GM10248 (cell line): ENCODE data around the gene METTL6.

Experiments used
- CTCF ChIA-PET: fragments of 300-600 bp; sonication (Branson Sonifier 250); formaldehyde crosslinking; extraction: SDS; loops from one replicate; lab custom pipeline; 2021; ENCODE audit warnings: antibody characterized with exemption; lab: Yijun Ruan, JAX
- POLR2A ChIA-PET: fragments of 350-650 bp; sonication (Branson Sonifier 250); formaldehyde crosslinking; extraction: SDS; loops from one replicate; lab custom pipeline; 2020; ENCODE audit warnings: antibody characterized with exemption; lab: Yijun Ruan, JAX
- DNase-seq: peaks from one replicate; pipeline ENCODE4 v3.0.0; 2012; ENCODE audit errors: extremely low spot score
- TF ChIP-seq, protein P1 (sequence below): IDR thresholded peaks from 2 replicates; pipeline ENCODE4 v1.5.1; 2012; ENCODE audit warnings: mild to moderate bottlenecking, low read depth; ENCODE audit errors: extremely low read depth, missing control alignments, control extremely low read depth

Gene METTL6

DNA sequence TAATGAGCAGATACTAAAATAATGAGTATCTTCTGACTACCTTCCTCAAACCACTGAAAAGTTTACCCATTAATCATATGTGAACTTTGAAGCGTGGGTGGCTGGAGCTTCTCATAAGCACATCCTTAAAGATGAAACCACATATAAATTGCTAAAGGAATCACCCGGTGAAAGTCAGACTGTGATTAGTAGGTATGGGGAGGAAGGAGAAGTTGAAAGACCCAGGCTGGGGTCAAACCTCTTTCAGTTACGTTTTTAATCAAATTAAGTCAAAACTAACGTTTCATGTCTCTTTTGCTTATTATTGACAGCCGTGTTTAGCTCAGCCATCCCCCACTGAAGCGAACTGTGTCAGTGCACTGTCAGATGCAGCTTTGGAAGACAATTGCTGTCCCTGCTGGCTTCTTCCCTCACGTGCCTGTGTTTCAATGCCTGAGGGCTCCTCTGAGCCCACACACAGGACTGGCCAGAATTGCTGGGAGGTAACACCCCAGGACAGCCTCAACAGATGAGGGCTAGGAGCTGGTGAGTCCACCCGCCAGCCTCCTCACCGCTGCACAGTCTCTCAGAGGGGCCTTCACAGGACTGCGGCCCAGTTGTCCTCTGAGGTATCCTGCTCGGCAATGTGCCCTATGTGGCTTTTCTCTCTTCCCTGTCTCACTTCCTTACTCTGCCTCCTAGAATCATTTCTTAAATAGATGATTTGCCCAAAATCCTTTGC lies 65.7 kb downstream of the METTL6 start:
- TF ChIP-seq, protein P1, sequence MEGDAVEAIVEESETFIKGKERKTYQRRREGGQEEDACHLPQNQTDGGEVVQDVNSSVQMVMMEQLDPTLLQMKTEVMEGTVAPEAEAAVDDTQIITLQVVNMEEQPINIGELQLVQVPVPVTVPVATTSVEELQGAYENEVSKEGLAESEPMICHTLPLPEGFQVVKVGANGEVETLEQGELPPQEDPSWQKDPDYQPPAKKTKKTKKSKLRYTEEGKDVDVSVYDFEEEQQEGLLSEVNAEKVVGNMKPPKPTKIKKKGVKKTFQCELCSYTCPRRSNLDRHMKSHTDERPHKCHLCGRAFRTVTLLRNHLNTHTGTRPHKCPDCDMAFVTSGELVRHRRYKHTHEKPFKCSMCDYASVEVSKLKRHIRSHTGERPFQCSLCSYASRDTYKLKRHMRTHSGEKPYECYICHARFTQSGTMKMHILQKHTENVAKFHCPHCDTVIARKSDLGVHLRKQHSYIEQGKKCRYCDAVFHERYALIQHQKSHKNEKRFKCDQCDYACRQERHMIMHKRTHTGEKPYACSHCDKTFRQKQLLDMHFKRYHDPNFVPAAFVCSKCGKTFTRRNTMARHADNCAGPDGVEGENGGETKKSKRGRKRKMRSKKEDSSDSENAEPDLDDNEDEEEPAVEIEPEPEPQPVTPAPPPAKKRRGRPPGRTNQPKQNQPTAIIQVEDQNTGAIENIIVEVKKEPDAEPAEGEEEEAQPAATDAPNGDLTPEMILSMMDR, result no peak
- DNase-seq, result peak; percentile 83
- CTCF ChIA-PET, result interaction anchor here (1.0 to 2.1 kb wide), 19 partner anchors 11 to 97 kb away, joined by 3 to 15 read pairs (median 4); partner anchors contain the start of gene SH3BP5
- POLR2A ChIA-PET, result interaction anchor here (0.5 to 1.0 kb wide), 3 partner anchors 11 to 245 kb away, joined by 3 to 5 read pairs (median 3); no protein-coding TSS in a partner anchor

DNA sequence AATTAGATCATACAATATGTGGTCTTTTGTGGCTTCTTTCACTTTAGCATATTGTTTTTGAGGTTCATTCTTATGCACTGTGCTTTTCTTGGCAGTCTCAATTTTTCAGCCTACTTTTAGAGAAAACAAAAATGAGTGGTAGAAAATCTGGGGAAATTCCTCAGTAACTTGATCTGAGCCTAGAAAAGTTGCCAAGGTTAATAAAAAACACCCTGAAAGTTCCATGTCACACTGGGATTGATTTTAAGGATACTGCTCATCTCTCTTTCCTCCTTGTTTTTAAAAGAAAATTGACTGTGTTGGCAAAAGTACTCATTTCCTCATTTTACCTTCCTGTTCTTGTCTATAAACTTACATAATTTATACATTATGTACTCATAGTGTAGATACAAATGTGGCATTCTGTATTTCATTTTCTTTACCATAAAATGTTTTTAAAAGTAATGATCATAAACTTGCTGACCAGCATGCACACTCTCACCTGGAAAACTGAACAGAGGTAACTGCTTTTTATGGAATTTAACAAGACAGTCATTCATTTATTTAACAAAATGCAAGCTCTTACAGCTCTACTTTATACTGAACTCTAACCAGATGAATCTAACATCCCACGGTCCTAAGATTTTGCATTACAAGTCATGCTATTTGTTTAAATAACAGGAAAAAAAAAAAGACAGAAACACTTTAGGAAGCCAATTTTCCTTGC lies 66.4 kb downstream of the METTL6 start:
- no peak for DNase-seq
- CTCF ChIA-PET, result interaction anchor here (1.0 to 2.1 kb wide), 17 partner anchors 10 to 93 kb away, joined by 3 to 15 read pairs (median 4); partner anchors contain the start of gene SH3BP5
- TF ChIP-seq, protein P1, result no peak
- POLR2A ChIA-PET, result interaction anchor here (1.0 kb wide), 1 partner anchor 15 kb away, joined by 3 read pairs; no protein-coding TSS in a partner anchor
